Measurements from ENCODE around the gene SYCP2L.

Gene SYCP2L

GRCh38 chr6:11007715-11008608 is 121.1 kb downstream of the SYCP2L start:
- no peak for DNase-seq (ENCODE audit: low read depth, low spot score)

DNA sequence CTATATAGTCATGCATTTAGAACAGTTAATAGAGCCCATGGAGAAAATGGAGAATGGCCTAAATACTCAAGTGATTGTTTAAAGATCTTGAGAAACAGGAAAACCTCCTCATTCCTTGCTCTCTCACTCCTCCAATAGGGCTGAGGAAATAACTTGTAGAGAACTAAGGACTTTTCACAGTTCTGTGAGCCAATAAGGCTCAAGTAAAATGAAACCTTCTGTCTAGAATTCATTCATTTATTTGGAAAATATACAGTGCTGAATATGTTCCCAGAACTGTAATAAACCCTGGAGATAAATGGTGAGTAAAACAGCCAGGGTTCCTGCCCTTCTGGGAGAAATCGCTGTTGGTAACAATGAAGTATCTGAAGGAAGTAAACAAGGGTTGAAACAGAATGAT is 122.0 kb downstream of the SYCP2L start:
- DNase-seq (ENCODE audit: low read depth, low spot score) = no peak

DNA sequence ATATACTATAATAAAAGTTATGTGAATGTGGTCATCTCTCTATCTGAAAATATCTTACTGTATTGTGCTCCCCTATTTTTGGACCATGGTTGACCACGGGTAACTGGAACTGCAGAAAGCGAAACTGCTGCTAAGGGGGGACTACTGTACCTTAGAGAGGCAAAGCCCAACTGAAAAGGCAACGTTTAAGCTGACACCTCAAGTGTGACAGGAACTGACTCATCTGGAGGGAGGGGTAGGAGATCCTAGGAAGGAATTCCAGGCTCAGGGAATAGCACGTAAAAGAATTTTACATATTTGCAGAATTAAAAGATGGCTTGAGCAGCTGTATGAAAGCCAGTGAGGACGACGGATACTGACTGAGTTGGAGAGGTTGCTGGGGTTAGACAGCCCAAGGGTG is 122.5 kb downstream of the SYCP2L start:
- DNase-seq (ENCODE audit: low read depth, low spot score) = no peak

DNA sequence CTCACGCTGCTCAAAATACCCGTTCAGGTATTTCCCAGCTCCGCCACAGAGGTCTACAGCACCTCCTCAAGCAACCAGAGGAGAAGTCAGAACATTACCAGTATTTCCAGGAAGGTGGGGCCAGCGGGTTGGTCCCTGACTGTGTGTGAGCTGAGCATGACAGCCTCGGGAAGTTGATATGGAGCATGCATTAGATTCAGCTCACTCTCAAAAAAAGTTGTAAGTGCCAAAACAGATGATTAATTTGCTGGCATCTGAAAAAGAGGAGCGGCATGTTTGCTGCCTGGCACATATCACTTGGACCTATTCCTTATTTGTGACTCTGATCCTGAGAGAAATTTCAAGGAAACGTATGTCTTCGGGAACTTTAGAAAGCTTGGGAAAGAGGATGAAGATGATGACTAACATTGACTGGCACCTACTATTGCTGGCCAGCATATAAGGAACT is 125.0 kb downstream of the SYCP2L start:
- no peak for DNase-seq (ENCODE audit: low read depth, low spot score)

DNA sequence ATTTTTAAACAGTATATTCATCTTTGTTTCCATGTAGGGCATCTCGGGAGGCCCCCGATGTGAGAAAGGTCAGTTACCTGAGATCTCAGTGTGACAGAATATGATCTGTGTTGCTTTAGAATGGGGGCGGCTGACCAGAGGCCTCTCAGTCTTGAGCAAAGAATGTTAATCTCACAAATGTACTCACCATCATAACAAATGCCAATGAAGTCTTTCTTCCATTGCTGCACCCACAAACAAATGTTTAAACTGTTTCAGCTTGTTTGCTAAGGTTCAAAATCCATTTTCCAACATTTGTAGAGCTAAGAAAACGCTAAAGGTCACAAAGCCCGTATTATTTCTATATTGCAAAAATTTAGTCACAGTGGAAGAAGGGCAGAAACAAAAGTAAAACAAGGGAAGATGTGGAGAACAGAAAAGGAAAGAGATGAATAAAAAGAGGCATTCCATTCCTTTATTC is 125.5 kb downstream of the SYCP2L start:
- DNase-seq (ENCODE audit: low read depth, low spot score) = no peak

- DNase-seq (ENCODE audit: low read depth, low spot score) = no peak
These were observed 126.3 kb downstream of the SYCP2L start for GRCh38 chr6:11012976-11013720.

DNA sequence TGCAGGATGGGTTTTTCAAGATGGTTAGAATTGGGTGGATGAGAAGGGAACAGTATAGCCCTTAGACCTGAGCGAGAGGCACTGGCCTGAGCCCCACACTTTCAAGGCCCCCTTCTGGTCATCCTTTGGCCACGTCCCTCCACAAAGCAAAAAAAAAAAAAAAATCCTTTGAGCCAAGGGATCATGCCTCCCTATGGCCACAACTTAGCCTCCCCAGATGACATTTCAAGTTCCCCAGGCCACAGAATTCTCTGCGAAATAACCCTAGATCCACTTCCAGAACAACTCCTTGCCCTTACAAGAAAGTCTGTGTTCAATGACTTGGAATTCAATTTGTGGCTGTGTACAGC is 126.8 kb downstream of the SYCP2L start:
- no peak for DNase-seq (ENCODE audit: low read depth, low spot score)

GRCh38 chr6:11015102-11015501 is 128.2 kb downstream of the SYCP2L start:
- DNase-seq (ENCODE audit: low read depth, low spot score) = no peak

- no peak for DNase-seq (ENCODE audit: low read depth, low spot score)
These were observed 129.6 kb downstream of the SYCP2L start for GRCh38 chr6:11016452-11016851.

GRCh38 chr6:11017090-11017489 is 130.2 kb downstream of the SYCP2L start:
- no peak for DNase-seq (ENCODE audit: low read depth, low spot score)

DNA sequence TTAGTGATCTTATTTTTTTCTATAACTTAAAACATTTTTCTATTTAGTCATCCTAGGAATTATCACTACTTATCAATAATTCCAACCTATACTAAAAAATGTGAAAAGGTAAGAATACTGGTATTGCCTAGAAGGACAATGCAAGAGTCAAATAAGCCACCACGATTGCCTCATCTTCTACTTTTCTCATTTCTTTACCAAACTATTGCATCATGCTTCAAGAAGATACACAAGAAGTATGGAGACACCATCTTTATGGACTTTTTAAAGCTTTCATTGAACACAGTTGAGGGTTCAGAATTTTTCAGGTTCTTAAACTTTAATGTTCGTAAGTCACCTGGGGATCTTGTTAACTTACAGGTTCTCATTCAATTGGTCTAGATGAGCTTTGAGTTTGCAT is 131.4 kb downstream of the SYCP2L start:
- no peak for DNase-seq (ENCODE audit: low read depth, low spot score)

DNA sequence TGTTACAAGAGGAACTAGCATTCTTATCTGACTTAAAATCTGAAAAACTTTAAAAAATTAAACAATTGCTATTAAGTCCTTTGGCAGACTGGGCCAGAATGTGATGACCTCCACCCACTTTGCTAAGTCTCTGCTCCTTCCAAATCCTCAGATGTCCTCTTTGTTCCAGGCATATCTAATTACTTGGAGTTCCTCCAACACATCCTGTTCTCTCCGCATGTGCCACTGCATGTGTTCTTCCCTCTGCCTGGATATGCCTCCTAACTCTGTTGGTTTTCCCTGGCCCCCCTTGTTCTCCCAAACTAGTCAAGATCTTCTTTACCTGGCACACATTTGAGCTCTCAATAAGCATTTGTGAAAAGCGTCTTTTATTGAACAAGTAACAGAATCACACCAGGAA is 134.2 kb downstream of the SYCP2L start:
- no peak for DNase-seq (ENCODE audit: low read depth, low spot score)

DNA sequence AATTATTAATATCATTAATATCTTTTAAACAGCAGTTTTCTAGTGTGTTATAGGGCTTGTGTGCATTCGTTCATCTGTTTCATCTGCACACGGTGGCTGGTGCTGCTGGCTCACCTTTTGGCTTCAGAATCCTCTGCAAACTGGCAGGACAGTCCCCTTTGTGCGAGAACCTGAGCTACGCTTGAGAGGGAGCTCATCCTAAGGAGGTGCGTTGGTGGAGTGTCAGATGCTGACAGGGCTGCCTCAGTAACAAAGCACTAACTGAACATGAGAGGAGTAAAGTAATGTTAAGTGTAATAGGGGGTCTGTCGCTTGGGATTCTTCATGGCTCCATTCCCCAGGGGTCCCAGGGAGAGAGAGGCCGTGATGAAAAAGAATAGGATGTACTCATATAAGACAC is 134.9 kb downstream of the SYCP2L start:
- no peak for DNase-seq (ENCODE audit: low read depth, low spot score)

GRCh38 chr6:11023032-11023431 is 136.2 kb downstream of the SYCP2L start:
- DNase-seq (ENCODE audit: low read depth, low spot score) = no peak

Data from activated naive CD8-positive, alpha-beta T cell treated with anti-CD3 and anti-CD28 coated beads, Interleukin-2, amount 50 U/mL, for 16 hours (primary cell).